ENCODE results near the gene ANKS1A. TPM values are rescaled to one million over a fixed set of nuclear protein-coding genes. Genes with fewer than 3 reads are reported as not detected.

Gene ANKS1A
- total RNA-seq, 1 donor from 2014 or later: 17.2 TPM

GRCh38 chr6:34864007-34864406 is 25.0 kb upstream of the ANKS1A start:
- no peaks in the 10 kb centered on the region for H3K9me3 Mint-ChIP-seq (ENCODE audit: low read depth)
- no peak overlapping the region for H3K27ac Mint-ChIP-seq (ENCODE audit: unreplicated experiment)
- peaks cover 6% of the 10 kb centered on the region for H3K4me1 Mint-ChIP-seq (ENCODE audit: low read depth)
- peaks cover 24% of the 10 kb centered on the region for H3K36me3 Mint-ChIP-seq (ENCODE audit: low read depth)
- no peak for DNase-seq (ENCODE audit: low spot score)
- no peak overlapping the region for H3K4me3 Mint-ChIP-seq (ENCODE audit: unreplicated experiment)
- no peak for TF ChIP-seq CTCF (IDR thresholded peaks at IDR 0.05)
- H3K27me3 Mint-ChIP-seq (ENCODE audit: low read depth): no peaks in the 10 kb centered on the region

- Mint-ChIP-seq H3K27me3 (ENCODE audit: low read depth) (no peaks in the 10 kb centered on the region), H3K4me1 (ENCODE audit: low read depth) (peaks cover 6% of the 10 kb centered on the region), H3K9me3 (ENCODE audit: low read depth) (no peaks in the 10 kb centered on the region), H3K36me3 (ENCODE audit: low read depth) (peaks cover 21% of the 10 kb centered on the region), H3K27ac (ENCODE audit: unreplicated experiment) (peak overlapping the region; percentile 30), H3K4me3 (ENCODE audit: unreplicated experiment) (no peak overlapping the region)
- no peak for TF ChIP-seq CTCF (IDR thresholded peaks at IDR 0.05)
- no peak for DNase-seq (ENCODE audit: low spot score)
Measured at GRCh38 chr6:34865107-34865506, 23.9 kb upstream of the ANKS1A start.

GRCh38 chr6:34866509-34866908 is 22.5 kb upstream of the ANKS1A start:
- Mint-ChIP-seq H3K4me1 (ENCODE audit: low read depth) (peaks cover 6% of the 10 kb centered on the region), H3K27ac (ENCODE audit: unreplicated experiment) (no peak overlapping the region), H3K4me3 (ENCODE audit: unreplicated experiment) (no peak overlapping the region), H3K27me3 (ENCODE audit: low read depth) (no peaks in the 10 kb centered on the region), H3K36me3 (ENCODE audit: low read depth) (peaks cover 25% of the 10 kb centered on the region), H3K9me3 (ENCODE audit: low read depth) (no peaks in the 10 kb centered on the region)
- no peak for TF ChIP-seq CTCF (IDR thresholded peaks at IDR 0.05)
- no peak for DNase-seq (ENCODE audit: low spot score)

- peak; percentile 33 for TF ChIP-seq CTCF (IDR thresholded peaks at IDR 0.05)
- no peak for DNase-seq (ENCODE audit: low spot score)
- Mint-ChIP-seq H3K4me3 (ENCODE audit: unreplicated experiment) (no peak overlapping the region), H3K27me3 (ENCODE audit: low read depth) (no peaks in the 10 kb centered on the region), H3K9me3 (ENCODE audit: low read depth) (no peaks in the 10 kb centered on the region), H3K36me3 (ENCODE audit: low read depth) (peaks cover 27% of the 10 kb centered on the region), H3K27ac (ENCODE audit: unreplicated experiment) (no peak overlapping the region), H3K4me1 (ENCODE audit: low read depth) (peaks cover 6% of the 10 kb centered on the region)
Measured at GRCh38 chr6:34867484-34867883, 21.6 kb upstream of the ANKS1A start.

- H3K27ac Mint-ChIP-seq (ENCODE audit: unreplicated experiment): no peak overlapping the region
- H3K27me3 Mint-ChIP-seq (ENCODE audit: low read depth): no peaks in the 10 kb centered on the region
- H3K9me3 Mint-ChIP-seq (ENCODE audit: low read depth): no peaks in the 10 kb centered on the region
Measured at GRCh38 chr6:34871853-34872252, 17.2 kb upstream of the ANKS1A start.

More at GRCh38 chr6:34871853-34872252, 17.2 kb upstream of the ANKS1A start:
- no peak overlapping the region for H3K4me3 Mint-ChIP-seq (ENCODE audit: unreplicated experiment)
- H3K36me3 Mint-ChIP-seq (ENCODE audit: low read depth): peaks cover 29% of the 10 kb centered on the region
- no peaks in the 10 kb centered on the region for H3K4me1 Mint-ChIP-seq (ENCODE audit: low read depth)
- no peak for TF ChIP-seq CTCF (IDR thresholded peaks at IDR 0.05)
- DNase-seq (ENCODE audit: low spot score): no peak

Measured in chondrocyte (in vitro differentiated cells).